PC-3 (cell line): ENCODE data around the gene USH2A.

Experiments used
- EZH2 ChIP-seq: fragments of 300-600 bp; sonication (generic); IDR thresholded peaks from one replicate; pipeline ENCODE4 v1.6.1; 2017; ENCODE audit warnings: antibody characterized with exemption, mild to moderate bottlenecking, low read length; ENCODE audit not compliant: unreplicated experiment
- EZH2phosphoT487 ChIP-seq: fragments of 300-600 bp; sonication (generic); IDR thresholded peaks from 2 replicates; pipeline ENCODE4 v1.6.1; 2018; ENCODE audit warnings: mild to moderate bottlenecking, antibody characterized with exemption, low read length, borderline replicate concordance
- TF ChIP-seq, protein P1 (sequence below): fragments of 300-600 bp; sonication (generic); conservative IDR thresholded peaks from 2 replicates; pipeline ENCODE4 v1.5.1; 2017; ENCODE audit warnings: antibody characterized with exemption, low read depth, mild to moderate bottlenecking, low read length

DNA sequence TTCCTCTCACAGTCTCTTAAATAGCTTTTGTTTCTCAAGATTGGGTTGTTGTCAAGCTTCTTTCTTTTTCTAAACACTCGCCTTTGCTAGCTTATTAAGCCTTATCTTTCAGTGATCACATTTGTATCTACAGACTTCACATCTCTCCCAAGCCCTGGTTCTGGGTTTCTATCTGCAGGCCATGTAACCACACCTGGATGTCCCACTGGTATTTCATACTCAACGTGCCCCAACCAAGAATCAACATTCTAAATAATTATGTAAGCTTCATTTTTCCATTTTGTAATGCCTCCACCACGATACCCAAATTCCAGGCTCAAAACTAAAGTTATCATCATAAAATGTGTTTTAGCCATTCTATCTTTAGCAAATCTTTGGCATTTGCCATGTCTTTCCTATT lies 372.2 kb downstream of the USH2A start:
- TF ChIP-seq, protein P1, sequence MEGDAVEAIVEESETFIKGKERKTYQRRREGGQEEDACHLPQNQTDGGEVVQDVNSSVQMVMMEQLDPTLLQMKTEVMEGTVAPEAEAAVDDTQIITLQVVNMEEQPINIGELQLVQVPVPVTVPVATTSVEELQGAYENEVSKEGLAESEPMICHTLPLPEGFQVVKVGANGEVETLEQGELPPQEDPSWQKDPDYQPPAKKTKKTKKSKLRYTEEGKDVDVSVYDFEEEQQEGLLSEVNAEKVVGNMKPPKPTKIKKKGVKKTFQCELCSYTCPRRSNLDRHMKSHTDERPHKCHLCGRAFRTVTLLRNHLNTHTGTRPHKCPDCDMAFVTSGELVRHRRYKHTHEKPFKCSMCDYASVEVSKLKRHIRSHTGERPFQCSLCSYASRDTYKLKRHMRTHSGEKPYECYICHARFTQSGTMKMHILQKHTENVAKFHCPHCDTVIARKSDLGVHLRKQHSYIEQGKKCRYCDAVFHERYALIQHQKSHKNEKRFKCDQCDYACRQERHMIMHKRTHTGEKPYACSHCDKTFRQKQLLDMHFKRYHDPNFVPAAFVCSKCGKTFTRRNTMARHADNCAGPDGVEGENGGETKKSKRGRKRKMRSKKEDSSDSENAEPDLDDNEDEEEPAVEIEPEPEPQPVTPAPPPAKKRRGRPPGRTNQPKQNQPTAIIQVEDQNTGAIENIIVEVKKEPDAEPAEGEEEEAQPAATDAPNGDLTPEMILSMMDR: no peak
- TF ChIP-seq EZH2phosphoT487 (no peak), EZH2 (no peak)
